Left kidney (tissue), 2 donors: ENCODE results near the gene DLG5. TPM values are rescaled to one million over a fixed set of nuclear protein-coding genes. Genes with fewer than 3 reads are reported as not detected.

Experiments
- DNase-seq: peaks from one replicate; pipeline ENCODE4 v3.0.0-alpha.2; 2013
- polyA plus RNA-seq: library from polyadenylated mRNA; unstranded; fragments of 120-200 nt; gene quantifications from one replicate; pipeline ENCODE4 v1.2.1, GENCODE V29; 2013; ENCODE audit not compliant: insufficient read length

The DLG5 gene
- polyA plus RNA-seq, 1 donor: 51.4 TPM

DNA sequence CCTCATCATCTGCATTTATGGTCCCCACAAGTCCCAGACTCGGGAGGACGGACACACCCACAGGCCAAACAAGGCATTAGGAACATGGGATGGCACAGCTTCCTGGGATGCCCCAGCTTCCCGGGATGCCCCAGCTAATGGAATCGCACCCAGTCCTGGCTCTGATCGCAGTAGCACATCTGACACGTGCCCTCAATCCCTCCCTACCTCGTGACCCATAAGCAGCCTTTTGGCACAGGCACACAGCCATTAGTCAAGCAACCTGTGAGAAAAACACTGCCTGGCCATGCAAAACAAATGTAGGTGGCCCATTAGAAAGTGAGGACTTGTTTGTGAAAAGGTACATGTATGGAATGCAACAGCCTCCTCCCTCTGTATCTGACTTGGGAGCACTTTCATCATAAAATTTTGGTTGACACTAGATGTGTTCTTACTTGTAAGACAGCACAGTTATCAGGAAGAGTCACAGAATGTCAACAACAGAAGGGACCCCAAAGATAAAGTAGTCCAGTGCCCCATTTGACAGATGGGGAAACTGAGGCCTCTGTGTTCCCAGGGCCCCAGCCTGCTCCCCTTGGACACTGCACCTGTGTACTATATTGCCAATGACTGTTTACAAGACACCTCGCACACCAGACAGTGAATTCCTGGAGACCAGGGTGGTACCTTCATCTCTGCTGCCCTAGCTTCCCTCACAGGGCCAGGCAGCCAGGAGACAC lies 34.4 kb downstream of the DLG5 start:
- no peak for DNase-seq

DNA sequence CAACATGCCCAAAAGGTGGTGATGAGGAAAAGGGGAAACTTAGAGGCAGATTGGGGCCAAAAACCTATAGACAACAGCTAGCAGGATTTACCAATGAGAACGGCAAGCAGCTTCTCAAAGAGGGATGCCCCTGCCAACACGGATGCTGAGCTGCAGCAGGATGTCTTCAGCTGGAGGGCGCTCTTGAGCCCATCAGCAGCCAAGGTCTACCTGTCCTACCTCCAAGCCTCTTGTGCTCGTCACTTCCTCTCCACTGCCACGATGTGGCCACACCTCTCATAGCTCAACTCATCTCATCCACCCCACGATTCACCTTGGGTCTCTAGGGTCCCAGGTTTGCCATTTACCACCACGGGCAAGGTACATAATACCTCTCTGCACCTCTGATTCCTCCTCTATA lies 36.5 kb downstream of the DLG5 start:
- no peak for DNase-seq

DNA sequence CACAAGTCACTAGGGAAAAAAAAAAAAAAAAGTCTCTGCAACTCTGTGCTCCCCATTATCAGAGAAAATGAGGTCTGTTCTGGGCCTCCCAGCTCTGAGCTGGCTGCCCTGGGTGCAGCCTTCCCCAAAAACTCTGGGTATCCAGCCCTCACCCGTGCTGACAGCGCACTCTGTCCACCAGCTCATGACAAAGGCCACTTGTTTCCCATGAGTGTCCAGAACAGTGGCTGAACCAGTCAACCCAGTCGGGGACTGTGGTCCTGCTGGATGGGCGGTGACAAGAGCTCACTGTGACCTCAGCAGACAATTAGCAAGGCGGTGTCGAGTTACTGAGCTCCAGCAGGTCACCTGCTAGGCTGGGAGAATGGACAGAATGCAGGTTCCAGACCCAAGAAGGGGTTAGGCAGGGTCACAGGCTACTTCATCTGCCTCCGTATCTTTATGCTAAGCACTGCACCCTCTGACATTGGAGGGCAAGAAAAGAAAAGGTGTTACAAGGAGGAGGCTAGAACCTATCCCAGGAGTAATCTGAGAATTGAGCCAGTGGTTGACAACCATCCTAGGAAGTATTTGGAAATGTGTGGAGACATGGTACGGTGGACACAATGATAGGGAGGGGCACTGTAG lies 37.2 kb downstream of the DLG5 start:
- DNase-seq: peak; percentile 65

DNA sequence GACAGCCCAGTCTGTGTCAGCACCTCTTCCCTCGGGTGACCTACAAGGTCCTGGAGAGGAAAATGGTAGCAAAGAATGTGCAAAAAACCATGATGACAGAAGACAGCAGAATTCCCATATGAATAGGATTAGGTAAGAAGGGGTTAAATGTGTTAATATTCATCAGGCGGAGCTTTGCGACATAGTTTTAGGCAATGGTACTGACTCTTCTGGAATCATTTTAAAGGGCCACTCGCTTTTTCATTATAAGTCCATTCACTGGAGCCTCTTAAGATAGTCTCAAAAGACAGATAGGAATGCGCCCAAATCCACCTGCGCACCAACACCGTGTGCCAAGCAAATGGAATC lies 38.2 kb downstream of the DLG5 start:
- DNase-seq: no peak

DNA sequence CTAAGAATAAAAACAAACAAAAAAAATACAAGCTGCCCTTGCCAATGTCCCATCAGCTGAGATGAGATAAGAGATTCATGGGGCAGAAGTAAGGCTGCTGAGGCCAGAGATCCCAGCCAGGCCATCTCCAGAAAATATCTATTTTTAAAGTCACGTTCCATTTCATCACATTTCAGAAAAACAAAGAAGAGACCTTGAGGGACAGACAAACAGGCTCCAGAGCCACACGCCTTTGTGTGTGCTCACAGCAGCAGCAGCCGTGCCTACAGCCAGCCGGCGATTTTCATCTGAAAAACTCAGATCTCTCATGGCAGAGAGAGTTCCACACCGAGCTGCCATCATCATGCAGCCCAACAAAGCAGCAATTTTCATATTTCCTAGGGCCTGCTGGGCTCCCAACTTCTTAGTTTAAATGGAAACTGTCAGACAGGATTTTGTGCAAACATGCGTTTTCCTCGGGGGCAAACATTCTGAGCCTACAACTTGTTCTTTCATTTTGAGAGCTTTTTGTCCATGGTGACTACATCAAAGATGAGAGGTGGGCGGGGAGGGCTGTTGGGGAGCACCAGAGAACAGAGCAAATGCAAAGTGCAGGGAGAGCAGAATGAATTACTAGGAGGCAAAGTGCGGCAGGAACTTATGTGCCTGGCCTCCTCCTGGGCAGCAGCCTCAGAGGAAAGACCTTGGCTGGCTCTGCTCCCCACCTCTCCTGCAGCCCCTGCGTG lies 38.8 kb downstream of the DLG5 start:
- no peak for DNase-seq

DNA sequence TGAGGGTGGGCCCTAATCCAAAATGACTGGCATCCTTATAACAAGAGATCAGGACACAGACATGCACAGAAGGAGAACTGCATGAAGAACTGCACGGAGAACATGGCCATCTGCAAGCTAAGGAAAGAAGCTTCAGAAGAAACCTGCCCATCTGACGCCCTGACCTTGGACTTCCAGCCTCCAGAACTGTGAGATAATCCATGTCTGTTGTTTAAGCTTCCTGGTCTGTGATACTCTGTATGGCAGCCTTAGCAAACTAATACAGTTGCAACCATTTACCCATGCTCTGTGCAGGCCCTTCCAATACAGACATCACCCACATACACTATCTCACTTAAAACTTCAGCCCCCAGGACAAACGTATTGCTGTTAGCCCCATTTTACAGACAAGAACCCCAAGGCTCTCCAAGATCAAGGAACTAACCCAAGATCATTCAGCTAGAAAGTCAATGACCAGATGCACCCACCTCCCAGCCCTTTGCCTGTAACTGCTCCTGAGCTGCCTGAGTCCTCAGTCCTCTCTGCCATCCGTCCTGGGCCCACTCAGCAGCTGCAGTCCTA lies 39.7 kb downstream of the DLG5 start:
- no peak for DNase-seq

DNA sequence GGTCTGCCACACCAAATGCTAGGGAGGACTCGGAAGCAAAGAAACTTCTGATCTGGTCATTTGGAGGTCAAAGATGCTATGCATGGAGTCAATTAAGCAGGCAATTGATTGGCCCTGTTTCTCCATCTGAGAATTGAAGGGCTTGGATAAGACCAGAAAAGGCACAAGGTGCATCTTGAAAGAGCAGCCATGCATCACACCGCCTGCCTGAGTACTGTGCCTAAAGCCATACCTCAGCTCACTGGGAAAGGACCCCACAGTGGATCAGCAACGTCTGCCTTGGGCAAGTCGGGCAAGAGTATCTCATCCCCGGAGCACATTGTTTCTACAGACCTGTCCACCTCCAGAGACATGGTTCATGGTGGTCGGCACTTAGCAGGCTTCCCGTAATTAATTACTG lies 42.4 kb downstream of the DLG5 start:
- DNase-seq: no peak

DNA sequence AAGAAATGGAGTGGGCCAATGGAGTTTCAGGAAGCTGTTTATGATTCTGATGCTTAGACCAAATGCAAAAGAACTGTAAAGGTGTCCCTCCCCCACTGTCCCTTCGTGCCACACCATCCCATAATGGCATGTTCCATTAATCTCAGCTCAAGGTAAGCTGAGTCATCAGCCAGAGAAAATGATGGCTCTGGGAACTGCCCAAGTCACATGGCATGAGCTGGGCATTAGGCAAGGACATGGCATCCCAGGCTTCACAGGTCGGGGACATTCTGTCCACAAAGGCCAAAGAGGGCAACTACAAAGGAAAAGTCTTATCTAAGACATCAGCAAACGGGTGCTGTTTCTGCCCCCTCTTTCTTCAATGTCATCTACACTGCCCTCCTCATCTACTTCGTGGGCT lies 44.9 kb downstream of the DLG5 start:
- no peak for DNase-seq

DNA sequence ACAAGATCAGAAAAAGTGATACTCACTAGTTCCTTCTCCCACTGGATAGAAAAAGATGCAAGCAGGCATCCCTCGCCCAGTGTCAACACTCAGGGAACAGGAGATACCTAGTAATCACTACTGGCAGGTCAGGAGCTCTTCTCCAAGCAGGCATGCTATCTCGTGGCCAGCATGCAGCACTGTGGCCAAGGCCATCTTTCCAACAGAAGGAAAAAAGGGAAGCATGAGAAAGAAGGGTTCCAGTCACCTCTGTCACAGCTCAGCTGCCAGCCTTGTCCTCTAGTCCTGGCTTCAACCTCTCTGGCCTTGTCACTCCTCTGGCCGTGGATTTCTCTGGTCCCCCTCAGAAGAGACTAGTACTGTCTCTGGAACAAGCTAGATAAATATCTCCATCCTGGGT lies 45.3 kb downstream of the DLG5 start:
- DNase-seq: no peak

DNA sequence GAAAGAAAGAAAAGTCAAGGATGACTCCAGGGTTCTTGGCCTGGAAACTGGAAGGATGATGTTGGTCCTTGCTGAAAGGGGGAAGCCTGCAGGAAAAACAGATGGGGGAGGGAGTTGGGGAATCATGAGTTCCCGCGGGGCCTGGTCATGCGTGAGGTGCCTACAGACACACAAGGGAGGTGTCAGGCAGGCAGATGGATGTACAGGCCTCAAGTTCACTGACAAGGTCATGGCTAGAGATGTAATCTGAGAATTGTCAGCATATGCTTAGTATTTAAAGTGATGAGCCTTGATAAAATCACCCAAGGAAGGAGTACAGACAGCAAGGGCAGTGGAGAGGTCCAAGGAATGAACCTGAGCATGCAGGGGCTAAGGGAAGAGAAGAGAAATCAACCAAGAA lies 46.8 kb downstream of the DLG5 start:
- no peak for DNase-seq

DNA sequence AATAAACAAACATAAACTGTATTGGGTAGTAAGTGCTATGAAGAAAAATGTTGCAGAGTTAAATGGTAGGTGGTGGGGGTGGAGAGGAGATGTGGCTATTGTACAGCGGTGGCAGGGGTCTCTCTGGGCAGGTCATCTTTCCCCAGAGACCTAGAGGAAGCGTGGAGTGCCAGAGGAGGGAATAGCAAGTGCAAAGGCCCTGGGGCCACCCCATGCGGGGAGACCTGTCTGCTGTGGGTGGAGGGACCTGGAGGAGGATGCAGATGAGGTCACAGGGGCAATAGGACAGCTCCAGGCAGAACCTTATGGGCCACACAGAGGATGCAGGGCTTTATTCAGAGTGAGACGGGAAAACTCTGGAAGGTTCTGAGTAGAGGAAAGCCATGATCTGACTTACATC lies 47.5 kb downstream of the DLG5 start:
- no peak for DNase-seq

DNA sequence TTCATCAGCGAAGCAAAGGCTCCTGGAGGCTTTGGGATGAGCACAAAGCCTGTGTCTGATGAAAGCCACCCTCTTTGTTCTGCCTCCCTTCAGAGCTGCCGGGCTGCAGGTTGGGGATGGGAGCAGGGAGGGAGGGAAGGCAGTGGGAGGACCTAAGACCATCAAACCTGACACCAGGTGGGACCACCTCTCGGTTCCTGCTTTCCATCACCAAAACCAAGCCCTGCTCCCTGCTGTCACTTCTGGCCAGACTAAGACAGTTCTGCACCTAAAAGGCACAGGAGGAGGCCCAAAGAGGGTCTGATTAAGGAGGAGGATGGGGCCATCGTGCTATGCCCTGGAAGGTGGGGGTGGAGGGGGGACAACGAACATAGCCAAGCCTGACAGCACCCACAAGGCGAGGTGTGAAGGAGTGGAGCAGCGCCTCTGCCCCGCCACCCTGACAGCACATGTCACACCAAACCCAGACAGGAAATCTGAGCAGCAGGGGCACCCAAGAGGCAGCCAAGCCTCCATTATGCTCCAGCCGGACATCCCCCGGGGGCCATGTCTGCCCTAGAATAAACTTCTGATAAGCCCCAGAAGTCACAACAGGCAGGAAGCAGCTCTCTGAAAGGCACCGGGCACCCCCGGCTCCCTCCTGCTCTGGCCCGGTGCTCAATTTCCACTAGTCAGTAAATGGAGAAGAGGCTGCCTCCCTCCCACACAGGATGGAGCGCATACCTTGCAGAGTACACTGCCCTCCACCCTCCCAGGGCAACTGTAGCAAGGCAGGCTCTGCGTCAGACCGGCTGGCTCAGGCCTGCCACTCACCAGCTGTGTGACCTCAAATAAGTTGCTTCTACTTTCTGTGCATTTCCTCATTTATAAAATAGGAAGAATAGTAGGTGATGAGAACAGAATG lies 48.9 kb downstream of the DLG5 start:
- DNase-seq: peak; percentile 79

DNA sequence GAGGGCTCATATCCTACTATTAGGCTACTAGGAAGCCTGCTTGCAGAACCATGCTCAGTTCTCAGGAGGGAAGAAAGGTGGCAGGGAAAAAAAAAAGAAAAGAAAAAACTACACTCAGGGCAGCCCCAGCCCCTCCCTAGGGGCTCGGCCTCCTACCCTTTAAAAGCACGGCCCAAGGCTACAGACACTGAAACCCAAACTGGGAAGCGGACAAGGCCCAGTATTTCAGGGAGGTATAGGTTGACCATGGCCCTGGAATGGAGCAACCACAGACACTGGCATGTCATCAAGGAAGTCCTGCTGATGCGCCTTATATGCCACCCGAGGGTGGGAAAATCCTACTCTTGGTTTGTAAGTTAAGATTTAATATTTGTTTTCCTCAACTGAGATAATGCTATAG lies 50.8 kb downstream of the DLG5 start:
- DNase-seq: no peak

DNA sequence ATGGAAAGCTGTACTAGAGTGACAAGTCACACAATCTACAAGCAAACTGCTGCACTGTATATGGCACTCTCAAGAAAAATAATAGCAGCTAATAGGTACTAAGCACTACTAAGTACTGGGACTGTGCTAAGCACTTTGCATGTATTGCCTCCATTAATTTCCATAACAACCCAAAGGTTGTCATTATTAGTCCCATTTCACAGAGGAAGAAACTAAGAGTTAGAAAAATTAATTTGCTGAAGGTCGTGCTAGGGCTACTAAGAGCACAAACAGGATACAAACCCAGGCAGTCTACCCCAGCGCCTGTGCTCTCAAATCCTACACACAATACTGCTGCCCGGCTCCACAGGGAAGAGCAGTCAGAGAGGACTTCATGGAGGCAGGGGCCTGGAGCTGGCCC lies 51.7 kb downstream of the DLG5 start:
- no peak for DNase-seq

DNA sequence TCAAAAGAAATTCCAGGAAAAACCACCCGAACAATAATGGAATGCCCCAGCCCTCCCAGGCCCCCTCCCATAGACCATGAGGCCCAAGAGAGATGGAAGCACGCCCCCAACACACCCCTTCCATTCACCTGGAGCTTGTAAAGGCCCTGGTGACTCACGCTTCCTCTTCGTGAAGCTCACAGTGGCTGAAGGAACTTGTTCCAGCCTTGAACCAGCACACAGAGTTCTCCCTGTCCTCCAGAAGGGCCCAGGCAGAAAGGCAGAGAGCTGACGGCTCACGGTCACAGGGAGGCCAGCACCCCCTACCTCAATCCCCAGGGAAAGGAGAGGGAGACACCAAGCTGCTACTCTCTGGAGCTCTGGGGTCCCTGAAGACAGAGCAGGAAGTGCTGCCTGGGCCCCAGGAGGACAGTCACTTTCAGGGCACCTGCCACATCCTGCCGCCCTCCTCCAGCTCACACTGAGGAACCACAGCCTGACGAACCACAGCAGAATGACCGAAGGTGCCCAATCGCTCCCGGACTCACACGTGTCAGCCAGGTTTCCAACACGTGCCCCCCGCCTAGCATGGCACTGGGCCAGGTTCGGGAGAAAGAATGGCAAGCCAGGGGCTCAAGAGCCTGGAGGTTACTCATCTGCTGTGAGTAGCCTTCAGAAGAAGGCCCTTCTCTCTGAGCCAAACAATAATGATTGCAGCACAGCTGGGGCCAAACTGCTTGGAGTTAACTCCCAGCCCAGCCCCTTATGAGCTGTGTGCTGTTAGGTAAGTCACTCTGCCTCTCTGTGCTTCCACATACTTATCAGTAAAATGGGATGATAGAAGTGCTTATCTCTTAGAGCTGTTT lies 52.8 kb downstream of the DLG5 start:
- no peak for DNase-seq

DNA sequence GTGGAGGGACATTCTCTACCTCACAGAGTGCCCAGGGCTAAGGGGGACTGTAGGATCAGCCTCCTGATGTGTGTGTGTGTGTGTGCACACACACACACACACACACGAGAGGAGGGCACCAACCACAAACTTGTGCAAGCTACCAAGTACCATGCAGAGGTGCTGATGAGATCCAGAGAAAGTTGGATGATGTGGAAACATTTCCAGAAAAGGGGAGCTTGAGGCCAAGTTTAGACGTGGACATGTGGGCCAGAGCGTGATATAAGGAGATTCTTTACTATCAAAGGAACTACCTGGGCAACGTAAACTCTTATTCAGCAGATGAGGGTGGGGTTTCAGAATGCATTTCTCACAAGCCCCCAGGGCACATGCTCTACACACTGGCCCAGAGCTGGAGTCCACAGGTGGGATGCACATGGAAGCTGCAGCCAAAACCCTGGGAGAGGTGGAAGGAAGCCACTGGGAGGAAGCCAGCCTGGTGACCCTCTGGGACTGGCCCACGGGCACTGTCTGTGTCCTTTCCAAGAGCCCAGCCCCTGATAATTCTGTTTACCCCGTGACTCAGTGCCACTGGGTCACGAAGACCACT lies 53.5 kb downstream of the DLG5 start:
- DNase-seq: no peak

DNA sequence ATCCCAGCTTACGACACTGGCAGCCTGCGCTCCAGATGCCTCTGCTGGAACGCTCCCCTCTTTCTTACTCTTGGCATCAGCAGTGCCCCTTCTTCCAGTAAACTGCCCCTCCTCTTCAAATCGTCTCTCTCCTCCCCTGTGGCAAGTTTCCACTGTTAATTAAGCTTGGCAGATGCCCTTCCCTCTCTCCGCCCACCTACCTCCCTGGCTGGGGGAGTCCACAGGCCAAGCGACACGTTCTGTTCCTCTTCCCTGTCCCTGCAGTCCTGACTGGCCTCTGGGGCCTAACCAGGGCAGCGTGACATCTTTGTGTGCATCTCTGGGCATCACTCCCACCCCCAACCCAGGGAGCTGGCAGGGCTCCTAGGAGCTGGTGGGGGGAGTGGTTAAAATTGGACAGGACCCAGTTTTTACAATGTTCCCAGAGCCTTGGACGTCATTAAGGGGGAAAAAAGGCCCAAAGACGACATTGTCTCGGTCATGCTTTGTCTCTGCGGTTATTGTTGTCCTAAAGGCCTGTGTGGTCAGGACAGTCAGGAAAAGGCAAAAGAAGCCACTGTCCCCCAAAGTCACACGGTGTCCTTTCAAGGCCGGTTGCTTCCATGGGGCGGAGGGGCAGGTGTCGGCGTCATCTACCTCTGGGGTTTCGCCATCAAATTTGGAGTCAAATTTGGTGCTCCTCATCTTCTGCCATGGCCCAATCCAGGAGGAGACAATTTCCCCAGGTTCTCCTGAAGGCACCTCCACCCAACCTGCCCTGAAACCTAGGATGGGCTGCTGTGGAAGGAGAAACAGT lies 54.2 kb downstream of the DLG5 start:
- DNase-seq: no peak

DNA sequence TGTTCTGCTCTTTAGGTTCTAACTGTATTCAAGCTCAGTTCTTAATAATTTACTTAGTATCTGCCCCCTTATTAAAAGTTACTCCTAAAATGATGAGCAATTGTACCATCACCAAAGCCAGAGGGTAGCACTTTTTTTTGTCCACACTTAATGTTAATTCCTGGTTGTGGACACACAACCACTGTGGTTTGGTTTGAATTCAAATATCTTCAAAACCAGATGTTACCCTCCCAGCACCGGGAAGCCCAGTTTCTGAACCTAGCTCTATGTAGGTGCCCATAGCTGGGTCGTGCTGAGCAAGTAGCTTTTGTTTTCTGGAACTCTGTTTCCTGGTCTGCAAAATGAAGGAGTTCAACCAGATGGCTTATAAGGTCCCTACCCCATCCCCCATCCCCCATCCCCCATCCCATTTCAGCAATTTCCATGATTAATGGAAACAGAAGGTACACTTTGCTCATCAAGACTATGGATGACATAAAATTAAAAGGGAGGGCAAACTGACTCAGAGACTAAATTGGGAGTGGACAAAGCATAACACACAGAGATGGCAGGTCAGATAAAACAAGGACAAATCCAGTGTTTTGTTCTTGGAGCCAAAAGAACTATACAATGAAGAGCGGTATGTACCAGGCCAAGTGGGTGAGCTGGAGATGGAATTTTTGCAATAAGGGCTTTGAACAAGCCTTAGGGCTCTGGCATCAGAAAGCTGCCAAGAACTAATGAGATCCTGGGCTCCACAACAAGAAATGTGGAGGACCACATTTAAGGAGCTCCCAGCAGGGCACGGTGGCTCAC lies 56.7 kb downstream of the DLG5 start:
- no peak for DNase-seq

DNA sequence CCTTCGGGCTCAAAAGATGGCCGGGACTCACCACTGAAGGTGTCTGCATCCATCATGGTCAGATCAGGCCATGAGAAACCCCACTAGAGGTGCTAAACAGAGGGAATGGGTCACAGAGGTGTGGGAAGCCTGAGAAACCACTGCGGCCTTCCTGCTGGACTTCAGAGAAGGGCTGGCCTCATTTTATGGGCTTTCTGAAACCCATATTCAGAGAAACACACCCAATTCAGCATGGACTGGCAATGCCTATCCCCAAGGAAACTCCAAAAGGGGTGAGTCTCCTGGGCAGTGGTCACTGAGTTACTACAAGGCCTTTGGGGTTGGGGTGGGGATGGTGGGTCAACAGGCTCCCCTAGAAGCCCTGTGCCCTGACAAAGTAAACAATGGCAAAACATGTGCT lies 58.0 kb downstream of the DLG5 start:
- no peak for DNase-seq
